Thyroid gland (tissue), 4 donors: Measurements from ENCODE around the gene BMP6. TPM values are rescaled to one million over a fixed set of nuclear protein-coding genes. Genes with fewer than 3 reads are reported as not detected.

ENCODE experiments used
- DNase-seq, 2 donors: peaks; one replicate each; pipeline ENCODE4 v3.0.0-alpha.2; 2019
- H3K27ac ChIP-seq, 3 donors: fragments of 200-600 bp; sonication (generic); 1 replicate in 2 of 3; 2 replicates in 1 of 3; pipeline ENCODE4 v1.5.1; 2016 to 2019; ENCODE audit warnings: mild to moderate bottlenecking in 1 of 3, moderate library complexity in 1 of 3
- H3K27me3 ChIP-seq: fragments of 200-600 bp; sonication (generic); one replicate; pipeline ENCODE4 v1.5.1; 2019
- H3K36me3 ChIP-seq, 2 donors: fragments of 200-600 bp; sonication (generic); one replicate each; pipeline ENCODE4 v1.5.1; 2016 to 2019
- H3K4me1 ChIP-seq, 2 donors: fragments of 200-600 bp; sonication (generic); one replicate each; pipeline ENCODE4 v1.5.1; 2017 to 2019
- H3K4me3 ChIP-seq, 3 donors: fragments of 200-600 bp; sonication (generic); replicated peaks in 1 of 3; 1 replicate in 2 of 3; 2 replicates in 1 of 3; pipeline ENCODE4 v1.5.1; 2016; ENCODE audit warnings: mild to moderate bottlenecking in 1 of 3
- H3K9me3 ChIP-seq: fragments of 200-600 bp; sonication (generic); one replicate; pipeline ENCODE4 v1.5.1; 2017
- POLR2A ChIP-seq, 2 donors: fragments of 450-650 bp; IDR thresholded peaks; one replicate each; pipeline ENCODE4 v1.6.1; 2017; ENCODE audit warnings: antibody characterized with exemption in 2 of 2, mild to moderate bottlenecking in 2 of 2, moderate library complexity in 1 of 2
- WGBS, 2 donors: methylation state at CpG; one replicate each; pipeline ENCODE4 v1.1.5; 2017; 5-methylcytosine and 5-hydroxymethylcytosine counted together
- intact Hi-C: fragments of 100-400 bp; cut with DNase I; formaldehyde crosslinking; loops from one replicate; pipeline ENCODE4 v1.15.1; 2023
- total RNA-seq, 4 donors: library from RNA; depleted of rRNA; stranded (reverse); fragments of >200 nt; gene quantifications; one replicate each; pipeline ENCODE4 v1.2.3, GENCODE V29; 2016
- TF ChIP-seq, protein P1 (sequence below), 6 experiments: fragments of 200-600 bp in 3 of 6; fragments of 450-650 bp in 3 of 6; sonication (generic) in 3 of 6; IDR thresholded peaks; one replicate each; pipeline ENCODE4 v1.5.1; 2016 to 2019; ENCODE audit warnings: antibody characterized with exemption in 6 of 6, mild to moderate bottlenecking in 2 of 6, inconsistent platforms in 1 of 6, moderate library complexity in 1 of 6

Gene BMP6
- total RNA-seq, 4 donors from 2014 or later = 0.78 to 3.1 (median 1.9) TPM

- H3K9me3 ChIP-seq = no peaks in the 10 kb centered on the region
- 94 to 95% methylated on average over 3 of the region's 3 CpGs for WGBS, 2 donors
- TF ChIP-seq, protein P1, sequence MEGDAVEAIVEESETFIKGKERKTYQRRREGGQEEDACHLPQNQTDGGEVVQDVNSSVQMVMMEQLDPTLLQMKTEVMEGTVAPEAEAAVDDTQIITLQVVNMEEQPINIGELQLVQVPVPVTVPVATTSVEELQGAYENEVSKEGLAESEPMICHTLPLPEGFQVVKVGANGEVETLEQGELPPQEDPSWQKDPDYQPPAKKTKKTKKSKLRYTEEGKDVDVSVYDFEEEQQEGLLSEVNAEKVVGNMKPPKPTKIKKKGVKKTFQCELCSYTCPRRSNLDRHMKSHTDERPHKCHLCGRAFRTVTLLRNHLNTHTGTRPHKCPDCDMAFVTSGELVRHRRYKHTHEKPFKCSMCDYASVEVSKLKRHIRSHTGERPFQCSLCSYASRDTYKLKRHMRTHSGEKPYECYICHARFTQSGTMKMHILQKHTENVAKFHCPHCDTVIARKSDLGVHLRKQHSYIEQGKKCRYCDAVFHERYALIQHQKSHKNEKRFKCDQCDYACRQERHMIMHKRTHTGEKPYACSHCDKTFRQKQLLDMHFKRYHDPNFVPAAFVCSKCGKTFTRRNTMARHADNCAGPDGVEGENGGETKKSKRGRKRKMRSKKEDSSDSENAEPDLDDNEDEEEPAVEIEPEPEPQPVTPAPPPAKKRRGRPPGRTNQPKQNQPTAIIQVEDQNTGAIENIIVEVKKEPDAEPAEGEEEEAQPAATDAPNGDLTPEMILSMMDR (IDR thresholded peaks at IDR 0.05) = no peak
- TF ChIP-seq POLR2A (IDR thresholded peaks at IDR 0.05) = no peak
- no peaks in the 10 kb centered on the region for H3K27me3 ChIP-seq
- no peak for DNase-seq
- no peak overlapping the region for H3K27ac ChIP-seq
- H3K4me1 ChIP-seq = peaks cover 10 to 17% of the 10 kb centered on the region in 2 donors
- no peak overlapping the region for H3K4me3 ChIP-seq
- intact Hi-C loops = no loop called here
- no peaks in the 10 kb centered on the region for H3K36me3 ChIP-seq
These were observed 44.7 kb downstream of the BMP6 start for GRCh38 chr6:7770601-7771000.

DNA sequence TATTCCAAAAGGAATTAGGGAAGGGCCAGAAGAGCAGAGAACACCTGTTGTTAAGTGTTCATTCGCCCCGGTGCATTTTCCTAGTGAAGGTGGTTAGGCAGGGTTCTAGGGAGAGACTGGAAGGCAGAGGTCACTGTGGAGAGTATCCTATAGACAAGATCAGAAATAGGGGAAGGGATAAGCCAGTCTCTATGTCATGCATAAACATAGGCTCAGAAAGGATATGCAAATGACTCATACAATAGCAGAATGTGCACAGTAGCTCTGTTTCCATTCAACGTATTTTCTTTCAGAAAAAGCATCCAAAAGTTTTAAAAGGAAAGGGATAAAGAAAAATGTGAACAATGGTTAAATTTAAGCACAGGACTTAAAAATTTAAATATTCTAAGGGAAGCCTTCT lies 47.4 kb downstream of the BMP6 start:
- H3K9me3 ChIP-seq = no peaks in the 10 kb centered on the region
- peaks cover 10 to 17% of the 10 kb centered on the region in 2 donors for H3K4me1 ChIP-seq
- TF ChIP-seq, protein P1 (IDR thresholded peaks at IDR 0.05) = no peak
- TF ChIP-seq POLR2A (IDR thresholded peaks at IDR 0.05) = no peak
- H3K36me3 ChIP-seq = no peaks in the 10 kb centered on the region
- 91 to 93% methylated on average over 3 of the region's 3 CpGs for WGBS, 2 donors
- intact Hi-C loops = no loop called here
- H3K27me3 ChIP-seq = no peaks in the 10 kb centered on the region
- no peak overlapping the region for H3K27ac ChIP-seq
- no peak for DNase-seq
- no peak overlapping the region for H3K4me3 ChIP-seq

GRCh38 chr6:7773914-7774313 lies 48.0 kb downstream of the BMP6 start:
- no peaks in the 10 kb centered on the region for H3K9me3 ChIP-seq
- TF ChIP-seq, protein P1 (IDR thresholded peaks at IDR 0.05) = no peak
- no peak for TF ChIP-seq POLR2A (IDR thresholded peaks at IDR 0.05)
- intact Hi-C loops = no loop called here

GRCh38 chr6:7776509-7776908 lies 50.6 kb downstream of the BMP6 start:
- H3K4me1 ChIP-seq = peaks cover 10 to 11% of the 10 kb centered on the region in 2 donors
- no peak overlapping the region for H3K4me3 ChIP-seq
- no peak overlapping the region for H3K27ac ChIP-seq
- intact Hi-C loops = no loop called here
- no peaks in the 10 kb centered on the region for H3K36me3 ChIP-seq
- TF ChIP-seq, protein P1 (IDR thresholded peaks at IDR 0.05) = no peak
- TF ChIP-seq POLR2A (IDR thresholded peaks at IDR 0.05) = no peak
- 87 to 97% methylated on average over 2 of the region's 2 CpGs for WGBS, 2 donors
- H3K27me3 ChIP-seq = no peaks in the 10 kb centered on the region
- no peak for DNase-seq
- H3K9me3 ChIP-seq = no peaks in the 10 kb centered on the region

More at GRCh38 chr6:7773914-7774313, 48.0 kb downstream of the BMP6 start:
- Histone ChIP-seq H3K27ac (no peak overlapping the region), H3K27me3 (no peaks in the 10 kb centered on the region), H3K4me1 (peaks cover 10 to 17% of the 10 kb centered on the region in 2 donors), H3K36me3 (no peaks in the 10 kb centered on the region), H3K4me3 (no peak overlapping the region)
- 75 to 83% methylated on average over 9 of the region's 9 CpGs for WGBS, 2 donors
- no peak for DNase-seq

- H3K27me3 ChIP-seq = no peaks in the 10 kb centered on the region
- no peak overlapping the region for H3K4me3 ChIP-seq
- 73 to 87% methylated on average over 4 of the region's 4 CpGs for WGBS, 2 donors
- H3K9me3 ChIP-seq = no peaks in the 10 kb centered on the region
- peaks cover 10 to 11% of the 10 kb centered on the region in 2 donors for H3K4me1 ChIP-seq
- intact Hi-C loops = no loop called here
- TF ChIP-seq, protein P1 (IDR thresholded peaks at IDR 0.05) = no peak
- no peak for TF ChIP-seq POLR2A (IDR thresholded peaks at IDR 0.05)
- no peaks in the 10 kb centered on the region for H3K36me3 ChIP-seq
- H3K27ac ChIP-seq = no peak overlapping the region
- no peak for DNase-seq
These were observed 51.2 kb downstream of the BMP6 start for GRCh38 chr6:7777074-7777473.
